ENCODE measurements around the gene CALR. TPM values are rescaled to one million over a fixed set of nuclear protein-coding genes. Genes with fewer than 3 reads are reported as not detected.
A peak's percentile ranks its signal among the peaks of the same experiment; 100 is the strongest.
"Not testable (repeated sequence)": the region's sequence is repeated elsewhere in the genome, so short reads cannot be mapped to it uniquely, and the experiment has no call there.

Gene CALR
- polyA plus RNA-seq, 12 donors: 312 to 584 (median 398) TPM

DNA sequence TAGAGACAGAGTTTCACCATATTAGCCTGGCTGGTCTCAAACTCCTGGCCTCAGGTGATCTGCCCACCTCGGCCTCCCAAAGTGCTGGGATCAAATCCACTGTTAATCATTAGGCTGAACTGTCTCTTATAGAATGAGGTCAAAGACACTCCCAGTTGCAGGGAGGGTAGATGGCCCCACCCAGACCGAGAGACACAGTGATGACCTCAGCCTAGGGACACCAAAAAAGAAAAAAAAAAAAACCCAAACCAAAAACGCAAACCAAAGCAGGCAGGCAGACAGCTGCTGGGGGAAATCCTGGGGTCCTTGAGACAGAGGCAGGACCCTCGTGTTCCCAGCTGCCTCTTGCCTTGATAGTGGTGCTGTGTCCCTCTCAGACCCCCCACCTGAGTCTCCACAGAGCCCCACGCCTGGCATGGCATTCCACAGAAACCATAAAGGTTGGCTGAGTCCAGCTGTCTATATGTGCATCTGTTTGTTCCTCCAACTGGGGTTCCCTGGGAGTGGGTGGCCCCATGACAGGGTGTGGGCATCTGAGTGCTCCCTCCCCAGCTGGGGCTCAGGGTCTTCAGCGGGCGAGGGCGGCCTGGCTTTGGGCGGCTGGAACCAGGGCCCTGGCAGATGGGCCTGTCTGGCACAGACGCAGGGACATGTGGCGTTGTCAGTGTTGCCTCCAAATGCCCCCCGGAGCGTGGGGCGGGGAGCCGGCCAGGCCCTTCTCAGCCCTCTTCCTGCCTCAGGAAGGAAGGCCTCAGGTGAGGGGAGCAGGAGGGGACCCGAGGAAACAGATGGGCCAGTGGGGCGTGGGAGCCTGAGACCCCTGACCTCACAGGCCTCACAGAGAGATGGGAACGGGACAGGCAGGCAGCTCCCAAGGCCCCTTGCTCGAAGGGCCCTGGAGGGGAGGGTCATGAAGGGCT lies 36.2 kb downstream of the CALR start:
- DNase-seq: no peak

DNA sequence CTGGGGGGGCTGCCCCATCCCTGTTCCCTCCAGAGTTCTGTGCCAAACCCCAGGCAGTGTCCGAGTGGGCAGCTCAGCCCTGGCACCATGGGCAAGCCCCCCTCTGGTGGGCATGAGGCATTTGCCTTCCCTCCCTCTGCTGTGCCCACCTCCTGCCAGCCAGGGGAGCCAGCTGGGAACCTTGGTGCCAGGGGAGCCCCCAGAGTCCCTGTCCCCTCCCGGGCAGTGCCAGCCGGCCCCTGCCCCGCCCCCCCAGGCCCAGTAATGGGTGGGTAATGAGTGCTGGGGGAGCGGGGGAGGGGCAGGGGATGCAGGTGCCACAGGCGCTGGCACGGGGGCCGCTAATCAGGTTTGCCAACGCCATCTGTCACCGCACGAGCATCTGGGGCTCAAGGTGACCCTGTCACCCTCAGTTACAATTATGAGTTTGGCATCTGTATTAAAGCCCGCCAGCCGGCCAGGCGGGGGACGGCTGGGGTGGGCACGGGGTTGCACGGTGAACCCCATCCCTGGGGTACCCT lies 36.9 kb downstream of the CALR start:
- no peak for DNase-seq

DNA sequence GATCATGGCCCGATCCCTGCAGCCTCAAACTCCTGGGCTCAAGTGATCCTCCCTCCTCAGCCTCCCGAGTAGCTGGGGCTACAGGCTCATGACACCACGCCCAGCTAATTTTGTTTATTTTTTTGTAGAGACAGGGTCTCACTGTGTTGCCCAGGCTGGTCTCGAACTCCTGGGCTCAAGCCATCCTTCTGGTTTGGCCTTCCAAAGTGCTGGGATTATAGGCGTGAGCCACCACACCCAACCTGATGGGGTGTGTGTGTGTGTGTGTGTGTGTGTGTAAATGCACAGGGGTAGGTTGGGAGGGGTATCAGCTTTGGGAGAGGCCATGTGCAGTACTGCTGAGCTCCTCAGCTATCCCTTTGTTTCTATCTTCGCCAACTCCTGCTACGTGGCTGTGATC lies 37.7 kb downstream of the CALR start:
- DNase-seq: not testable (repeated sequence)

DNA sequence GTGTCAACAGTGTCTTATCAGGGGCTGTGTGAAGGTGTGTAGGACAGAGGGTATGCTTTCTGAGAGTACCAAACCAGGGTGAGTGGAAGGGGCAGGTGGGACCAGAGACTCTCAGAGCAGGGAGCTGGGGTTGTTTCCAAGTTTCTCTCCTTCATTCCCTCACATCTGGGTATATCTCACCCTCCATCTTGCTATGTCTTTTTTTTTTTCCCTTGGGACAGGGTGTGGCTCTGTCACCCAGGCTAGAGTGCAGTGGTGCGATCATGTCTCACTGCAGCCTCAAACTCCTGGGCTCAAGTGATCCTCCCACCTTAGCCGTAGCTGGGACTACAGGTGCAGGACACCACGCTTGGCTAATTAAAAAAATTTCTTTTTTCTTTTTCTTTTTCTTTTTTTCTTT lies 41.6 kb downstream of the CALR start:
- DNase-seq: no peak

DNA sequence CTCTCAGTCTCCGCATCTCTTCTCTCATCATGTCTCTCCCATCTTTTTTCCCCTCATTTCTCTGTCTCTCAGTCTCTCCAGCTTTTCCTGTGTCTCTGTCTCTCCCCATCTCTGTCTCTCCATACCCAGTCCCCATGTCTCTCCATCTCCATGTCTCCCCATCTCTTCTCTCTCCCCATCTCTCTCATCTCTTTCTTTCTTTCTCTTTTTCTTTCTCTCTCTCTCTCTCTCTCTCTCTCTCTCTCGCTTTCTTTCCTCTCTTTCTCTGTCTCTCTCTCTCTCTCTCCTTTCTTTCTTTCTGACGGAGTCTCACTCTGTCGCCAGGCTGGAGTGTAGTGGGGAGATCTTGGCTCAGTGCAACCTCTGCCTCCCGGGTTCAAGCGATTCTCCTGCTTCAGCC lies 44.2 kb downstream of the CALR start:
- DNase-seq: no peak

DNA sequence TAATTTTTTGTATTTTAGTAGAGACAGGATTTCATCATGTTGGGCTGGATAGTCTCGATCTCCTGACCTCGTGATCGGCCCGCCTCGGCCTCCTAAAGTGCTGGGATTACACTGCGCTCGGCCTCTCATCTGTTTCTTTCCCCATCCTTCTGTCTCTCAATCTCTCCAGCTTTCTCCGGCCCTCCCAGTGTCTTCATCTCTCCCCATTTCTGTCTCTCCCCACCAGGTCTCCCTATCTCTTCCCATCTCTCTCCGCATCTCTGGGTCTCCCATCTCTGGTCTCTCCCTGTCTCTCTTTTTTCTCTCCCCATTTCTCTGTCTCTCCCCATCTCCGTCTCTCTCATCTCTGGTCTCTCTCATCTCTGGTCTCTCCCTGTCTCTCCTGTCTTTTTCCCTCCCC lies 44.7 kb downstream of the CALR start:
- DNase-seq: no peak

DNA sequence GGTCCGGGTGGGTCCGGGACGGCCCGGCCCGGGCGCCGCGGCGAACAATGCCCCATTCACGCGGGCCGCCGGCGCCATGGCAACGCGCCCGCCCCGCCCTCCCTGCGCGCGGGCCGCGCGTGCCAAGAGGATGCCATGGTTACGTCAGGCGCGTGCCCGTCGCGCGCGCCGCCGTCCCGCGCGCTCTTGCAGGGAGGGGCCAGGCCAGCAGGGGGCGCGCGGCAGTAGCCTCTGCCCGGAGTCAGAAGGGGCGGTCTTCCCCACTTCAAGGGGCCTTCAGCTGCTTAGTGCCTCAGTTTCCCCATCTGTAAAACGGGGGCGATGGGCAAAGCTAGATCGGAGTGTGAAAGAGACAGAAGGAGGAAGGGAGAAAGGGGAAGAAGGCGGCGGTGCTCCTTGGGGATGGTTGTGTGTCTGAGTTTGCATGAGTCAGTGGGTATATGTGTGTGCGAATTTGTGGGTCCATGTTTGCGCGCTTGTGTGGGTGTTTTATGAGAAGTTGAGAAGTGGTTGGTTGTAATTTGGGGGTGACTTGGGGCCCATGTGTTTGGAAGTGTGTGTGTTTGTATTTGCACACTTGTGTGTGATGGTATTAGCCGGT lies 45.2 kb downstream of the CALR start:
- peak; percentile 70 for DNase-seq

DNA sequence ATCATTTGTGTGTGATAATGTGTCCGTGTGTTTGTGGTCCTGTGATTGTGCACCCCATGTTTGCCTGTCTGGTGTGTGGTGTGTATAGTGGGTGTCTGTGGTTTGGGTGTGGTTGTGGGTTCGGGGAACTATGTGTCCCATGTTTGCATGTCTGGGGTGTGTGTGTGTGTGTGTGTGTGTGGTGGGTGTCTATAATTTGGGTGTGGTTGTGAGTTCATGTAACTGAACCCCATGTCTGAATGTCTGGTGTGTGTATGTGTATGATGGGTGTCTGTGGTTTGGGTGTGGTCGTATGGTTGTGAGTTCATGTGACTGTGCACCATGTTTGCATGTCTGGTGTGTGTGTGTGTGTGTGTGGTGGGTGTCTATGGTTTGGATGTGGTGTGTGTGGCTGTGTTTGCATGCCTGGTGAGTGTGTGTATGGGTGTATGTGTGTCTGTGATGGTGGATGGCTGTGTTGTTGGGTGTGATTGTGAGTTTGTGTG lies 45.8 kb downstream of the CALR start:
- no peak for DNase-seq

DNA sequence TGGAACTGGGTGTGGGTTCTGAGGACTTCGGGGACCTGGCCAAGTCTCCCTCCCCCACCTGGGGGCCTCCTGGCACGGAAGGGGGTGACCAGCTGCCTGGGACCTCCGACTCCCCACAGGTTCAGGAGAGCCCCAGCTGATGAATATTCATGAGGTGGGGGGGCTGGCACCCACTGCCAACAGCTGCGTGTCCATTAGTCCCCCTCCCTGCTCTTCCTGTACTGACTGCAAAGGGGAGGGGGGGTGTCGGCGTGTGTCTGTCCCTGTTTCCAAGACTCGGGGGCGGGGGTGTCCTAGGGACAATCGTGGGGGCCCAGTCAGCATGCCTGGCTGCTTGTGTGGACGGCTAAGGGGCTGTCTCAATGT lies 46.3 kb downstream of the CALR start:
- peak; percentile 32 for DNase-seq

DNA sequence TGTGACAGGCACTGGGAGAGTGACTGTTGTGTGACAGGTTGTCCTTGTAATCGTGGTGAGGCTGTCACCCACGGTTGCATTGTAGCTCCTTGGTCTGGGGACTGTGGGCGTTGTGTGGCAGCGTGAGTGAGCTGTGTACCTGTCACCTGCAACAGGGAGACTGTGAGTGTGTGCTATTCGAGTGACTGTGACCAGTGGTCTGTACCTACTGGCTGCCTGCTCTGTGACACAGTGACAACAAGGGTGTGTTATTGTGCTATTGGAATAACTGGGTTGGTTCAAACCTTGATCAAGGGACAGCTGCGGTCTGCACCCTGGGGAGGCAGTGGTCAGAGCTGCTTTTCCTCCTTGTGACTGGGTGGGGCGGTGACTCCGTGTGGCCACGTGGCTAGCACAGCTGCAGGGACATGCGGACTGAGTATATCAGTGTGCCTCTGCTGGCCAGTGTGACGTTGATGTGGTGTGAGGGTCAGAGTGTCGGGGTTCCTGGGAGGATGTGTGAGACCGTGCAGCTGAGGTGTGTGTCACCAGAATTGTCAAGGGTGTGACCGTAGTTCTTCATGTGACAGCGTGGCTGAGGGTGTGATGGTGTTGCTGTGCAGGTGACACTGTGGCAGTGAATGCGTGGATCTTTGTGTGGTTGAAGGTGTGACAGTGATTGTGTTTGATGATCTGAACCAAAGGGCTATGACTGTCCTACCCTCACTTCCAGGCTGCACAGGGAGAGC lies 46.8 kb downstream of the CALR start:
- DNase-seq: peak; percentile 66

DNA sequence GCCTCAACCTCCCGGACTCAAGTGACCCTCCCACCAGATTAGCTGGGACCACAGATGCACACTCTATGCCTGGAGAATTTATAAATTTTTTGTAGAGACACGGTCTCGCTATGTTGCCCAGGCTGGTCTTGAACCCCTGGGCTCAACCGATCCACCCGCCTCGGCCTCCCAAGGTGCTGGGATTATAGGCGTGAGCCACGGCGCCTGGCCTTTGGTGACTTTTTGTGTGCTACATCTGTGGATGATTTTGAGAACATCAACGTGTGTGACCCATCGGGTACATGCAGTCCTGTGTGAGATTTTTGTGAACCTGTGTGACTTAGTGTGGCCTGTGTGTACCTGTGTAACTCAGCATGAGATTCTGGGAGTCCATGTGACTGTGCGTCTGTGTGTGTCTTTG lies 48.3 kb downstream of the CALR start:
- no peak for DNase-seq

DNA sequence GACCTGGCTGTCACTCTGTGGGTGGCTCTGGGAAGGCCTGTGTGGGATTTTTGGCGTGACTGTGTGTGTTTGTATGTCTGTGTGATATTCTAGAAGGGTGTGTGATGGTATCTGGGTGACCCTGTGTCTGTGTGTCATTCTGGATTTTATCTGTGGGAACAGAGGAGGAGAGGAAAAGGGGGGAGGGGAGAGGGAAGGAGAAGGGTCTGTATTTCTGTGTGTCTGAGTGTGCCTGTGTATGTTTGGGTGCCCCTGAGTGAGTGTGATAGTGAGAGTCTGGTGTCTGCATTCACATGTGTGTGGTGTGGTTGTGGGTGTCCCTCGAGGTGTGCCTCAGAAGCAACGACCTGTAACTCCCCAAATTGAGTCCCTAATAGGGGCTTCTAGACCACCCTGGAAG lies 48.8 kb downstream of the CALR start:
- DNase-seq: no peak

DNA sequence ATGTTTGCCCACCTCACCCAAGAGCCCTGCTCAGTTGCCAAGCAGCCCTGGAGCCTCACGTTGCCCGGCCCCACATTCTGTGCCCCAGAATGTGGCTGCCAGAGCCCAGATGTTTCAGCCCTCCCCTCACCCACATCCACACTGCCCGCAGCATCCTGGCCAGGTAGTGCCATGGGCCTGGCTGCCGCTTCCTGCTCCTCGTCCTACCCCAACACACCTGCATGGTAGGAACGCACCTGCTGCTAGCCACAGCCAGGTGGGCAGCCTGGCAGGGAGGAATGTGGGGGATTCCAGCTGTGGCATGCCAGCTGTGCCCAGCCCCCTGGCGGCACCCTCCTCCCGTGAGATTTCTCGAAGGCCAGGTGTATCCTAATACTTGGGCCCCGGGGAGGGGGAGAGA lies 49.4 kb downstream of the CALR start:
- DNase-seq: no peak

DNA sequence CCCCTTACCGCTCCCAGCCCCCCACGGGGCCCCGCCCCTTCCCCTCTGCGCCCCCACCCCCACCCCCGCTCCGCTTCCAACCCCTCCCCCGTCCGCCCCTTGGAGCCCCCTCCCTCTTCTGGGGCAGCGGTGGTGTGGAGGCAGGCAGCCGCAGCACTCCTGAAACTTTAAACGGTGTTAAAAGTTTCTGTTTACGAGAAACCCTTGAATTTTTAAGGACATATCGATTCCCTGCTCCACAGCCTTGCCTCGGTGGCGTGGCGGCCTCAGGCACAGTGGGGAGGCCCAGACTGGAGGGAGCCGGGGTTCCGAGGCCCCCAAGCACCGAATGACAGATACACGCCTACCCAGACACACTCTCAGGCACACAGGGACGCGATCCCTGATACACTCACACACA lies 52.0 kb downstream of the CALR start:
- DNase-seq: no peak

DNA sequence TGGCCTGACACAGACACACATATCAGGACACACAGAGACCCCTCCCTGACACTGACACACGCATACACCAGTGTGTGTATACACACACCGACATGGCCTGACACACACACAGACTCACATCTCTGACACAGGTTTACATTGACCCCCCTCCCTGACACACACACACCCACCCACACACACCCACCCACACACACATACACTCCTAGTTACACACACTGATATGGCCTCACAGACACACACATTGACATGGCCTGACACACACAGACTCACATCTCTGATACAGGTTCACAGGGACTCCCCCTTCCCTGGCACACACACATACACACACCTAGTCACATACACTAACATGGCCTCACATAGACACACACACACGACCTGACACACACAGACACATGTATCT lies 52.4 kb downstream of the CALR start:
- no peak for DNase-seq

DNA sequence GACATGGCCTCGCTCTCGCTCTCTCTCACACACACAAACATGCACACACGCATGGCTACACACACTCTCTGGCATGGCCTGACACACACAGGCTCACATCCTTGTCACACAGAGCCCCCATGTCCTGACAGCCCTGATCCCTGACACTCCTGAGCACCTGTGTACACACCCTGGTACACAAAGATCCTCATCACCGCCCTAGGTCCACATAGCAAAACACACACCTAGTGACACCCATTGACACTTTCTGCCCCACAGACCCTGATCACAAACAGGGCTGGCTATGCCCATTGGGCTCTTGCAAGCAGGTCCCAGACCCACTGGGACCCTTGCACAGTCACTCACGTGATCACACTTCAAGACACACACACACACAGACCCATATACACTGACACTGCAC lies 52.9 kb downstream of the CALR start:
- DNase-seq: no peak

DNA sequence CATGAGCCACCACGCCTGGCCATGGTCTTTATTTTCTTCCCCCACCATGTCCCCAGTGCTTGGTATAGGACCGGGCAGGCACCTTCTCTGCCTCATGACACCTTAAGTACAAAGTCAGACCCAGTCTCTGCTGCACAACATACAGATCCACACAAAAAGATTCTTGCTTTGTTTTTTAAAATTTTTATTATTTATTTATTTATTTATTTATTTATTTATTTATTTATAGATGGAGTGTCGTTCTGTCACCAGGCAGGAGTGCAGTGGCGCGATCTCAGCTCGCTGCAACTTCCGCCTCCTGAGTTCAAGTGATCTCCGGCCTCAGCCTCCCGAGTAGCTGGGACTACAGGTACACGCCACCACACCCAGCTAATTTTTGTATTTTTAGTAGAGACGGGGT lies 54.3 kb downstream of the CALR start:
- DNase-seq: no peak

DNA sequence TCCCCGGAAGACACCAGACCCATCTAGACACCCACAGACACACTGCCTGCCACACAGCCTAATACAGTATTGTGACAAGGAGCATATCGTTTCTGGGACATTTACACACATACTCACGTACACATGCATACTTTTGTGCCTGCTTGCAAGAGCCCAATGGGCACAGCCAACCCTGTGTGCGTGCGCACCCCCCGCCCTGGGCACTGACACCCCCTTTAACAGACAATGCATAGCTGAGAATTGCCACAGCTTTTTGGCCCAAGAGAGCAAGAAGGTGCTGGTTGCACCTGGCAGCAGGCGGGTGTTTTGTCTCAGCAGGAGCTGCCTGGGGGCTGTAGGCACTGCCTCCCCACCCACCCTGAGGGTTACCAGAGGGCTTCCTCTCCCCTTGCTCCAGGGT lies 55.2 kb downstream of the CALR start:
- DNase-seq: no peak

All from muscle of arm (tissue), 12 donors.